HAP-1 (cell line): ENCODE results near the gene EAPP.
"Not testable (repeated sequence)": the region's sequence is repeated elsewhere in the genome, so short reads cannot be mapped to it uniquely, and the experiment has no call there.

ENCODE experiments used
- DNase-seq, 2 experiments: peaks; one replicate each; pipeline ENCODE4 v3.0.0-alpha.2; 2016 to 2020; ENCODE audit warnings: low spot score in 2 of 2
- H3K27me3 ChIP-seq: fragments of 250-450 bp; sonication (Bioruptor Pico); 2 replicates; pipeline ENCODE4 v1.5.1; 2020; ENCODE audit warnings: low read depth, mild to moderate bottlenecking, moderate library complexity
- H3K36me3 ChIP-seq: fragments of 250-450 bp; sonication (Bioruptor Pico); replicated peaks from 2 replicates; pipeline ENCODE4 v1.5.1; 2020; ENCODE audit warnings: mild to moderate bottlenecking
- H3K4me1 ChIP-seq: fragments of 250-450 bp; sonication (Bioruptor Pico); 2 replicates; pipeline ENCODE4 v1.5.1; 2020; ENCODE audit warnings: mild to moderate bottlenecking
- H3K4me3 ChIP-seq: fragments of 250-450 bp; sonication (Bioruptor Pico); 2 replicates; pipeline ENCODE4 v1.5.1; 2020; ENCODE audit warnings: mild to moderate bottlenecking, moderate library complexity
- H3K9me3 ChIP-seq: fragments of 250-450 bp; sonication (Bioruptor Pico); 2 replicates; pipeline ENCODE4 v1.5.1; 2020; ENCODE audit warnings: mild to moderate bottlenecking, moderate library complexity
- in situ Hi-C: fragments of 300-500 bp; cut with MboI; formaldehyde crosslinking; loops from 3 replicates; pipeline ENCODE4 v1.14.3; 2020; ENCODE audit warnings: low sequenced_read_pairs, inconsistent platforms, mixed read lengths

EAPP gene

DNA sequence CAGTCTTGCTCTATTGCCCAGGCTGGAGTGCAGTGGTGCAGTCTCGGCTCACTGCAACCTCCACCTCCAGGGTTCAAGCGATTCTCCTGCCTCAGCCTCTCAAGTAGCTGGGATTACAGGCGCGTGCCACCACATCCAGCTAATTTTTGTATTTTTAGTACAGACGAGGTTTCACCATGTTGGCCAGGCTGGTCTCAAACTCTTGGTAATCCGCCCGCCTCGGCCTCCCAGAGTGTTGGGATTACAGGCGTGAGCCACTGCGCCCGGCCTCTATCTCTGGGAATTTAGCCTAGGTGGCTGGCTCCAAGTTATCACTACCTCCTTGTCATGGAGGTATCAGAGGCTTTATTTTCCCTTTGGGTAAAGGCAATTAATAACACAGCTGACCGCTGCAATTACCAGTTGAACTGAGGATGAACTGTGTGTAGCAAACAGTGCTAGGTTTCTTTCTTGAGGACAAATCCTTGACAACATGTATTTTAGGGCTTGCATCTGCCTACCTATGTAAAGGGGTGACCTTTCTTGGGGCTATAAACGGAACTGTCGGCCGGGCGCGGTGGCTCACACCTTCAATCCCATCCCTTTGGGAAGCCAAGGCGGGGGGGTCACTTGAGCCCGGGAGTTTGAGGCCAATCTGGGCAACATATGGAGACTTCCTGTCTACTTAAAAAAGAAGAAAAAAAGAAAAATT lies 9.9 kb upstream of the EAPP start:
- H3K9me3 ChIP-seq, H3K27me3 ChIP-seq, H3K4me3 ChIP-seq, in situ Hi-C loops, H3K36me3 ChIP-seq, H3K4me1 ChIP-seq, DNase-seq: not testable (repeated sequence)

- in situ Hi-C loops = no loop called here
- DNase-seq = peak in 1 of 2 experiments; percentile 21
- Histone ChIP-seq H3K9me3 (no peaks in the 10 kb centered on the region), H3K27me3 (no peaks in the 10 kb centered on the region), H3K4me3 (no peak overlapping the region), H3K36me3 (no peaks in the 10 kb centered on the region), H3K4me1 (peaks cover 2% of the 10 kb centered on the region; the same call in 1 of the 2 replicates)
Observed at GRCh38 chr14:34548472-34548981, 9.0 kb upstream of the EAPP start.

DNA sequence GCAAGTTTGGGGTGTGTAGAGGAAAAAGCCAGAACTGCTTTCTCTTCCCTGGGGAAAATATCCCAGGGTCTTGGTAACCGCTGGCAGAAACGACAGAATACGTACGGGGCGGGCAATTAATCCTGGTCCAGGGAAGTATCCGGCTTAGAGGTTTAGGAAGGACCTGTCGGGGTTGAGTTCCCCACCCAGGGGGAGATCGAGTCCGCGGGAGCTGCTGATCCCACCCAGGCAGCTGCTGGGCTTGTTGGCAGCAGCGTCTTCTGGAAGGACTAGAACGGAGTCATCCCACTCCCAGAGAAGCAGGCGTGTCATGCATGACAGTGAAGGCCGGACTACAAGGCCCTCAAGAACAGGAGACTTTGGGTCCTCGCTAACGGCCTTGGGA lies 7.6 kb upstream of the EAPP start:
- H3K4me3 ChIP-seq, H3K36me3 ChIP-seq, H3K9me3 ChIP-seq, in situ Hi-C loops, H3K27me3 ChIP-seq, H3K4me1 ChIP-seq, DNase-seq: not testable (repeated sequence)

DNA sequence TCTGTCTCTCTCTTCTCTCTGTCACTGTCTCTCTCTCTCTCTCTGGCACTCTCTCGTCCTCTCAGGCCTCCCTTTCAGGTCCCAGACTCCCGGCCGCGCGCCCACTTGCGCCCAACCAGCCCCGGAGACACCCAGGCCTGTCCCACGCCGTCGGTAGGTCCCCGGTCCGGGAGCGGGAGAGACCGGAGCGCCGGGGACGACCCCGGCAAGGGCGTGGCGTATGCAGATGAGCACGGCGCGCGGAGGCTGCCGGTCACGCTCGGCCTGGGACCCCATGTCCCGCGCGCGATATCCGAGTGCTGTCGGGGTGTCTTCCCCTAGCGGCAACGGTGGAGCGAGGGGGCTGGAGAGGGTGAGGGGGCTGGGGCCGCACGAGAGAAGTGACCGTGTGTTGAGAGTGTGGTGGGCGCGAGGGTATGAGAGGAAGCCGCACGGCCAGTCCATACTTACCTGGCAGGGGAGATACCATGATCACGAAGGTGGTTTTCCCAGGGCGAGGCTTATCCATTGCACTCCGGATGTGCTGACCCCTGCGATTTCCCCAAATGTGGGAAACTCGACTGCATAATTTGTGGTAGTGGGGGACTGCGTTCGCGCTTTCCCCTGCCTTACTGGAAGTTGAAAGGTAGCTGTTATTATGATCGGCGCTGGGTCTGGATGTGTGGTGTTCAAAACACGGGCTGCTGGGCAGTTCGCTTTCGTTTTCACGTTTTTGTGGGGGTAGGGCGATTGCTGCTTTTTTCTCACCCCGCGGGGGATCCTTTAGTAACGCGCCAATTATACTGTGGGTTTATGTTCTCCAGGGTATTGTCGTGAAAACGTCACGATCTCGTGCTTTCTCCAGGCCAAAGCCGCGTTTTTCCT lies 7.0 kb upstream of the EAPP start:
- H3K4me3 ChIP-seq, DNase-seq, H3K36me3 ChIP-seq, in situ Hi-C loops, H3K27me3 ChIP-seq, H3K4me1 ChIP-seq, H3K9me3 ChIP-seq: not testable (repeated sequence)

- DNase-seq, H3K27me3 ChIP-seq, H3K36me3 ChIP-seq, in situ Hi-C loops, H3K9me3 ChIP-seq, H3K4me1 ChIP-seq: not testable (repeated sequence)
- peak overlapping the region; percentile 93 for H3K4me3 ChIP-seq
Observed at GRCh38 chr14:34540181-34541059, 919 bp upstream of the EAPP start.

DNA sequence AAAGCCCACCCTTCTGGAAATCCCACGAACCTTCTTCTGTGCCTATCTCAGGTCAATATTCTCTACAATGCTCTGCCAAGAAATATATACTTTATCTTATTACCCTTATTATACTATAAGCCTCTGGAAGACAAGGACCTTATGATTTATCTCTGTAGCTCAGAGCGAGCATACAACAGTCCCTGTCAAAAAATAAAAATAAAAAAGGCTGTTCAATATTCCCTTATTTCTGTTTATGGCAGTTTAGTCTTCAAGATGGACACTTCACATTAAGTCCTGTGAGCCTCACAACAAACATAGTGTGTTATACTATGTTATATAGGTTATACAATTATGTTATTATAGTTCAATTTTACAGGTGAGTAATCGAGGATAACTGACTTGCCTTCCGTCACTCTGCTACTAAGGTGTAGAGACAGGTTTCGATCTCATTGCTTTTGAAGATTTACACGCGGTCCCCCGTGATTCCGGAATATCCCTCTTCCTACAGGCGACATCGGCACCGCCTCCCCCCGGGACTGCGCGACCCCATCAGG lies 562 bp downstream of the EAPP start:
- Histone ChIP-seq H3K4me1 (peaks cover 4% of the 10 kb centered on the region; the same call in 1 of the 2 replicates), H3K36me3 (no peaks in the 10 kb centered on the region; the same call in 1 of the 2 replicates), H3K4me3 (peak overlapping the region; percentile 93), H3K27me3 (no peaks in the 10 kb centered on the region), H3K9me3 (no peaks in the 10 kb centered on the region)
- DNase-seq = no peak
- in situ Hi-C loops = no loop called here

DNA sequence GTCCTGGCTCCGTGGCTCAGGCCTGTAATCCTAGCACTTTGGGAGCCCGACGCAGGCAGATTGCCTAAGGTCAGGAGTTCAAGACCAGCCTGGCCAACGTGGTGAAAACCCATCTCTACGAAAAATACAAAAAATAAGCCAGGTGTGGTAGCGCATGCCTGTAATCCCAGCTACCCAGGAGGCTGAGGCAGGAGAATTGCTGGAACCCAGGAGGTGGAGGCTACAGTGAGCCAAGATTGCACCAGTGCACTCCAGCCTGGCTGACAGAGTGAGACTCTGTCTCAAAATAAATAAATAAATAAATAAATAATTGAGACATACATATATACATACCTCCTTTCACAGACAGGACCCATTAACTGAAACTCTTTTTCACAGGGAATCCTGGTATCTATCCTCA lies 1.4 kb downstream of the EAPP start:
- peak overlapping the region; percentile 93; the same call in 1 of the 2 replicates for H3K4me3 ChIP-seq
- DNase-seq, in situ Hi-C loops: not testable (repeated sequence)

DNA sequence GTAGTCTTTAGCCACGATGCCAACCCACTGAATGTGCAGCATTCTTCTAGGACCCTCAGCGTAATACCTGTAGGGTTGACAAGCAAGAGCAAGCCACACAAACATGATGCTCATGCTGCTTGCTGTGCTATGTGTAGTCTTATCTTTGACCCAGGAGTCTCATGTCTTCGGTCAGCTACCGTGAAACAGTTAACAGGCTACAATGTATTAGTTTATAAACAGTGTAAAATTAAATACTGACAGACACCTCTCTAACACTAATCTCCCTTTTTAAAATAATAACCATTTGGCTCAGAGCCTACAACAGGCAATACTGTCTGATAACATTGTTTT lies 1.9 kb downstream of the EAPP start:
- Histone ChIP-seq H3K4me1 (peaks cover 4% of the 10 kb centered on the region; the same call in 1 of the 2 replicates), H3K36me3 (peaks cover 8% of the 10 kb centered on the region), H3K4me3 (no peak overlapping the region), H3K27me3 (no peaks in the 10 kb centered on the region), H3K9me3 (no peaks in the 10 kb centered on the region)
- no peak for DNase-seq
- in situ Hi-C loops = no loop called here

More for the DNA sequence above, 1.4 kb downstream of the EAPP start:
- not testable (repeated sequence) for H3K27me3 ChIP-seq, H3K36me3 ChIP-seq, H3K9me3 ChIP-seq, H3K4me1 ChIP-seq

DNA sequence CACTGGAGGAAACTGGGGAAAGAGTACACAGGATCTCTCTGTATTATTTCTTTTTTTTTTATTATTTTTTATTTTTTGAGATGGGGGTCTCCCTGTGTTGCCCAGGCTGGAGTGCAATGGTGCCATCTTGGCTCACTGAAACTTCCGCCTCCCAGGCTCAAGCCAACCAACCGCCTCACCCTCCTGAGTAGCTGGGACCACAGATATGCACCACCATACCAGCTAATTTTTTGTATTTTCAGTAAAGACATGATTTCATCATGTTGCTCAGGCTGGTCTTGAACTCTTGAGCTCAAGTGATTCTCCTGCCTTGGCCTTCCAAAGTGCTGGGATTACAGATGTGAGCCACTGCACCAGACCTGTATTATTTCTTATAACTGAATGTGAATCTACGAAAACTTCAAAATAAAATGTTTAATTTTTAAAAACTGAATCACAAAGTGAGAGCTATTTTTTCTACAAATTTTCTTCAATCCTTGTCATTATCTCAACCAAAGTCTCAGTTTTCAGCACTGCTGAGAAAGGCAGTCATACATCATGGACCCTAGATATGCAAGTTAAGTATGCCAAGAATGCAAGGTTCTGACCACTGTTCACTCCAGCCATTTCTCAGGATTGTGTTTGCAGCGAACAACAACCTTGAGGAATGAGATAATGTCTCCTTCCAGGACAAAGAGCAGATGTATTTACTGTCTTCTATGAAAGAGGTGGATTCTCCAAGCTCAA lies 2.4 kb downstream of the EAPP start:
- Histone ChIP-seq H3K9me3 (no peaks in the 10 kb centered on the region), H3K27me3 (no peaks in the 10 kb centered on the region), H3K4me1 (peaks cover 4% of the 10 kb centered on the region; the same call in 1 of the 2 replicates), H3K36me3 (peaks cover 9% of the 10 kb centered on the region), H3K4me3 (no peak overlapping the region)
- DNase-seq = no peak
- in situ Hi-C loops = no loop called here

DNA sequence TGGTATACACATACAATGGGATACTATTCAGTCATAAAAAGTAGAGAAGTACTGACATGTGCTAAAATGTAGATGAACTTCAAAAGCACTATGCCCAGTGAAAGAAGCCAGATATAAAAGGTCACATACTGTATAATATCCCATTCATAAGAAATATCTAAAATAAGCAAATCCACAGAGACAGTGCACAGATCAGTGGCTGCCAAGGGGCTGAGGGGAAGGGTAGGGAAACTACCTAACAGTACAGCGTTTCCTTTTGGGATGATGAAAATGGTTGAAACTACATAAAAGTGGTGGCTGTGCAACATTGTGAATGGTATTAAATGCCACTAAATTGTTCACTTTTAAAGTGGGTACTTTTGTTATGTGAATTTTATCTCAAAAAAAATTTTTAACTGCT lies 11.9 kb downstream of the EAPP start:
- DNase-seq = no peak
- Histone ChIP-seq H3K27me3 (no peaks in the 10 kb centered on the region), H3K36me3 (peaks cover 73% of the 10 kb centered on the region), H3K9me3 (no peaks in the 10 kb centered on the region), H3K4me3 (no peak overlapping the region), H3K4me1 (no peaks in the 10 kb centered on the region)
- in situ Hi-C loops = no loop called here

DNA sequence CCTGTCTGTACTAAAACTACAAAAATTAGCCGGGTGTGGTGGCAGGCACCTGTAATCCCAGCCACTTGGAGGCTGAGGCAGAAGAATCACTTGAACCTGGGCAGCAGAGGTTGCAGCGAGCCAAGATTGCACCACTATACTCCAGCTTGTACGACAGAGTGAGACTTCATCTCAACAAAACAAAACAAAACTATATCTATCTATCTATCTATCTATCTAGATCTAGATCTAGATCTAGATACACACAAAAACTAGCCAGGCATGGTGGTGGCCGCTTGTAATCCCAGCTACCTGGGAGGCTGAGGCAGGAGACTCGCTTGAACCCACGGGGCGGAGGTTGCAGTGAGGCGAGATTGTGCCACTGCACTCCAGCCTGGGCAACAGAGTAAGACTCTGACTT lies 15.3 kb downstream of the EAPP start:
- H3K4me3 ChIP-seq, H3K27me3 ChIP-seq, DNase-seq, H3K4me1 ChIP-seq, H3K9me3 ChIP-seq, in situ Hi-C loops: not testable (repeated sequence)
- H3K36me3 ChIP-seq = peaks cover 75% of the 10 kb centered on the region

GRCh38 chr14:34522496-34522895 lies 17.0 kb downstream of the EAPP start:
- in situ Hi-C loops = no loop called here
- H3K4me1 ChIP-seq = no peaks in the 10 kb centered on the region

DNA sequence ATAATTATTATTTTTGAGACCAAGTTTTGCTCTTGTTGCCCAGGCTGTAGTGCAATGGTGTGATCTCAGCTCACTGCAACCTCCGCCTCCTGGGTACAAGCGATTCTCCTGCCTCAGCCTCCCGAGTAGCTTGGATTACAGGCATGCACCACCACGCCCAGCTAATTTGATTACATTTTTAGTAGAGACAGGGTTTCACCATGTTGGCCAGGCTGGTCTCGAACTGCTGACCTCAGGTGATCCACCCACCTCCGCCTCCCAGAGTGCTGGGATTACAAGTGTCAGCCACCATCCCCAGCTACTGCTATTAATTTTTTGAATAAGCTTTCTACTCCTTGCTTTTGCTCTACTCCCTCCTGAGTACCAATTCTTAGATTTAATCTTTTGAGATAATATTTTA lies 18.4 kb downstream of the EAPP start:
- H3K36me3 ChIP-seq = peaks cover 66% of the 10 kb centered on the region
- in situ Hi-C loops, H3K4me3 ChIP-seq: not testable (repeated sequence)

More at GRCh38 chr14:34522496-34522895, 17.0 kb downstream of the EAPP start:
- Histone ChIP-seq H3K9me3 (no peaks in the 10 kb centered on the region), H3K27me3 (no peaks in the 10 kb centered on the region), H3K36me3 (peaks cover 74% of the 10 kb centered on the region), H3K4me3 (no peak overlapping the region)
- no peak for DNase-seq

More for the DNA sequence above, 18.4 kb downstream of the EAPP start:
- not testable (repeated sequence) for H3K4me1 ChIP-seq, H3K9me3 ChIP-seq, DNase-seq, H3K27me3 ChIP-seq
